ENCODE measurements around the gene PTPN1.

The PTPN1 gene

DNA sequence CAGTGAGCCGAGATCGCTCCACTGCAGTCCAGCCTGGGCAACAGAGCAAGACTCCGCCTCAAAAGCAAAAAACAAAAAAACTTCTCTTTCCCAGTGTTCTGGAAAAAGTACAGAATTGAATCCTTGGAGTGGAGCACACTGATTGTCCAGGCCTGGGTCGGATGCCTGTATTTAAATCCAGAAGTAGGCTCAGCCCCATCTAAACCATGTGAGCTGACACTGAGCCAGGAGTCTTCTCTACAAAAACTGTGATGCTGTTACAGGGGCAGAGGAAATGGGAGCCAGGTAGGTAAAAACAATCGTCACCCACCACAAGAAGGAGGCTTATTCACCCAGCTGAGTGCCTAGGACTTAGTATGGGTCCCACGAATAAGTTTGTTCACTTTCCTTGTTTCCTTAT lies 43.0 kb upstream of the PTPN1 start:
- Histone ChIP-seq H3K9me3 (ENCODE audit: control insufficient read depth, insufficient read depth, low read depth, low read length) (no peaks in the 10 kb centered on the region), H3K36me3 (ENCODE audit: control insufficient read depth in 2 of 2, insufficient read depth in 1 of 2, low read length in 2 of 2) (no peaks in the 10 kb centered on the region), H3K4me3 (ENCODE audit: low read depth, low read length) (no peak overlapping the region), H3K27ac (ENCODE audit: extremely low read depth, low read depth, low read length) (no peak overlapping the region), H3K4me1 (ENCODE audit: control insufficient read depth, insufficient read depth, low read length) (no peaks in the 10 kb centered on the region; the same call in 1 of the 2 replicates)
- CTCF ChIA-PET = interaction anchor here (0.6 to 2.1 kb wide), 3 partner anchors 112 to 493 kb away, joined by 3 to 5 read pairs (median 4); no protein-coding TSS in a partner anchor
- POLR2A ChIA-PET = no interaction called here
- TF ChIP-seq, protein P1, sequence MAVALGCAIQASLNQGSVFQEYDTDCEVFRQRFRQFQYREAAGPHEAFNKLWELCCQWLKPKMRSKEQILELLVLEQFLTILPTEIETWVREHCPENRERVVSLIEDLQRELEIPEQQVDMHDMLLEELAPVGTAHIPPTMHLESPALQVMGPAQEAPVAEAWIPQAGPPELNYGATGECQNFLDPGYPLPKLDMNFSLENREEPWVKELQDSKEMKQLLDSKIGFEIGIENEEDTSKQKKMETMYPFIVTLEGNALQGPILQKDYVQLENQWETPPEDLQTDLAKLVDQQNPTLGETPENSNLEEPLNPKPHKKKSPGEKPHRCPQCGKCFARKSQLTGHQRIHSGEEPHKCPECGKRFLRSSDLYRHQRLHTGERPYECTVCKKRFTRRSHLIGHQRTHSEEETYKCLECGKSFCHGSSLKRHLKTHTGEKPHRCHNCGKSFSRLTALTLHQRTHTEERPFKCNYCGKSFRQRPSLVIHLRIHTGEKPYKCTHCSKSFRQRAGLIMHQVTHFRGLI (tag by site-specific recombination; IDR thresholded peaks at IDR 0.05) = no peak
- TF ChIP-seq ZNF707 (tag by site-specific recombination; IDR thresholded peaks at IDR 0.05) (no peak), ZNF585B (tag by site-specific recombination; IDR thresholded peaks at IDR 0.05) (no peak), ZNF391 (tag by site-specific recombination; IDR thresholded peaks at IDR 0.05; ENCODE audit: borderline replicate concordance, low read depth) (no peak), ZNF48 (tag by site-specific recombination; IDR thresholded peaks at IDR 0.05) (no peak), ZNF768 (tag by site-specific recombination; IDR thresholded peaks at IDR 0.05) (no peak), ZNF830 (tag by site-specific recombination; IDR thresholded peaks at IDR 0.05; ENCODE audit: low read depth) (no peak), SP2 (tag by site-specific recombination; IDR thresholded peaks at IDR 0.05) (no peak), ZBTB48 (tag by site-specific recombination; IDR thresholded peaks at IDR 0.05) (no peak), KLF7 (tag by site-specific recombination; IDR thresholded peaks at IDR 0.05; ENCODE audit: borderline replicate concordance) (no peak), ZNF274 (IDR thresholded peaks at IDR 0.05; ENCODE audit: low read length) (no peak), ZNF274 (tag by site-specific recombination; IDR thresholded peaks at IDR 0.05; ENCODE audit: borderline replicate concordance) (no peak)
- TF ChIP-seq, protein P2, sequence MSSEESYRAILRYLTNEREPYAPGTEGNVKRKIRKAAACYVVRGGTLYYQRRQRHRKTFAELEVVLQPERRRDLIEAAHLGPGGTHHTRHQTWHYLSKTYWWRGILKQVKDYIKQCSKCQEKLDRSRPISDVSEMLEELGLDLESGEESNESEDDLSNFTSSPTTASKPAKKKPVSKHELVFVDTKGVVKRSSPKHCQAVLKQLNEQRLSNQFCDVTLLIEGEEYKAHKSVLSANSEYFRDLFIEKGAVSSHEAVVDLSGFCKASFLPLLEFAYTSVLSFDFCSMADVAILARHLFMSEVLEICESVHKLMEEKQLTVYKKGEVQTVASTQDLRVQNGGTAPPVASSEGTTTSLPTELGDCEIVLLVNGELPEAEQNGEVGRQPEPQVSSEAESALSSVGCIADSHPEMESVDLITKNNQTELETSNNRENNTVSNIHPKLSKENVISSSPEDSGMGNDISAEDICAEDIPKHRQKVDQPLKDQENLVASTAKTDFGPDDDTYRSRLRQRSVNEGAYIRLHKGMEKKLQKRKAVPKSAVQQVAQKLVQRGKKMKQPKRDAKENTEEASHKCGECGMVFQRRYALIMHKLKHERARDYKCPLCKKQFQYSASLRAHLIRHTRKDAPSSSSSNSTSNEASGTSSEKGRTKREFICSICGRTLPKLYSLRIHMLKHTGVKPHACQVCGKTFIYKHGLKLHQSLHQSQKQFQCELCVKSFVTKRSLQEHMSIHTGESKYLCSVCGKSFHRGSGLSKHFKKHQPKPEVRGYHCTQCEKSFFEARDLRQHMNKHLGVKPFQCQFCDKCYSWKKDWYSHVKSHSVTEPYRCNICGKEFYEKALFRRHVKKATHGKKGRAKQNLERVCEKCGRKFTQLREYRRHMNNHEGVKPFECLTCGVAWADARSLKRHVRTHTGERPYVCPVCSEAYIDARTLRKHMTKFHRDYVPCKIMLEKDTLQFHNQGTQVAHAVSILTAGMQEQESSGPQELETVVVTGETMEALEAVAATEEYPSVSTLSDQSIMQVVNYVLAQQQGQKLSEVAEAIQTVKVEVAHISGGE (tag by site-specific recombination; conservative IDR thresholded peaks at IDR 0.05; ENCODE audit: low read depth) = no peak
- TF ChIP-seq, protein P3, sequence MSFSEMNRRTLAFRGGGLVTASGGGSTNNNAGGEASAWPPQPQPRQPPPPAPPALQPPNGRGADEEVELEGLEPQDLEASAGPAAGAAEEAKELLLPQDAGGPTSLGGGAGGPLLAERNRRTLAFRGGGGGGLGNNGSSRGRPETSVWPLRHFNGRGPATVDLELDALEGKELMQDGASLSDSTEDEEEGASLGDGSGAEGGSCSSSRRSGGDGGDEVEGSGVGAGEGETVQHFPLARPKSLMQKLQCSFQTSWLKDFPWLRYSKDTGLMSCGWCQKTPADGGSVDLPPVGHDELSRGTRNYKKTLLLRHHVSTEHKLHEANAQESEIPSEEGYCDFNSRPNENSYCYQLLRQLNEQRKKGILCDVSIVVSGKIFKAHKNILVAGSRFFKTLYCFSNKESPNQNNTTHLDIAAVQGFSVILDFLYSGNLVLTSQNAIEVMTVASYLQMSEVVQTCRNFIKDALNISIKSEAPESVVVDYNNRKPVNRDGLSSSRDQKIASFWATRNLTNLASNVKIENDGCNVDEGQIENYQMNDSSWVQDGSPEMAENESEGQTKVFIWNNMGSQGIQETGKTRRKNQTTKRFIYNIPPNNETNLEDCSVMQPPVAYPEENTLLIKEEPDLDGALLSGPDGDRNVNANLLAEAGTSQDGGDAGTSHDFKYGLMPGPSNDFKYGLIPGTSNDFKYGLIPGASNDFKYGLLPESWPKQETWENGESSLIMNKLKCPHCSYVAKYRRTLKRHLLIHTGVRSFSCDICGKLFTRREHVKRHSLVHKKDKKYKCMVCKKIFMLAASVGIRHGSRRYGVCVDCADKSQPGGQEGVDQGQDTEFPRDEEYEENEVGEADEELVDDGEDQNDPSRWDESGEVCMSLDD (tag by site-specific recombination; IDR thresholded peaks at IDR 0.05) = no peak
- TF ChIP-seq, protein P4, sequence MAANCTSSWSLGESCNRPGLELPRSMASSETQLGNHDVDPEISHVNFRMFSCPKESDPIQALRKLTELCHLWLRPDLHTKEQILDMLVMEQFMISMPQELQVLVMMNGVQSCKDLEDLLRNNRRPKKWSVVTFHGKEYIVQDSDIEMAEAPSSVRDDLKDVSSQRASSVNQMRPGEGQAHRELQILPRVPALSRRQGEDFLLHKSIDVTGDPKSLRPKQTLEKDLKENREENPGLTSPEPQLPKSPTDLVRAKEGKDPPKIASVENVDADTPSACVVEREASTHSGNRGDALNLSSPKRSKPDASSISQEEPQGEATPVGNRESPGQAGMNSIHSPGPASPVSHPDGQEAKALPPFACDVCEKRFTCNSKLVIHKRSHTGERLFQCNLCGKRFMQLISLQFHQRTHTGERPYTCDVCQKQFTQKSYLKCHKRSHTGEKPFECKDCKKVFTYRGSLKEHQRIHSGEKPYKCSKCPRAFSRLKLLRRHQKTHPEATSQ (tag by site-specific recombination; IDR thresholded peaks at IDR 0.05) = no peak
- TF ChIP-seq, protein P5, sequence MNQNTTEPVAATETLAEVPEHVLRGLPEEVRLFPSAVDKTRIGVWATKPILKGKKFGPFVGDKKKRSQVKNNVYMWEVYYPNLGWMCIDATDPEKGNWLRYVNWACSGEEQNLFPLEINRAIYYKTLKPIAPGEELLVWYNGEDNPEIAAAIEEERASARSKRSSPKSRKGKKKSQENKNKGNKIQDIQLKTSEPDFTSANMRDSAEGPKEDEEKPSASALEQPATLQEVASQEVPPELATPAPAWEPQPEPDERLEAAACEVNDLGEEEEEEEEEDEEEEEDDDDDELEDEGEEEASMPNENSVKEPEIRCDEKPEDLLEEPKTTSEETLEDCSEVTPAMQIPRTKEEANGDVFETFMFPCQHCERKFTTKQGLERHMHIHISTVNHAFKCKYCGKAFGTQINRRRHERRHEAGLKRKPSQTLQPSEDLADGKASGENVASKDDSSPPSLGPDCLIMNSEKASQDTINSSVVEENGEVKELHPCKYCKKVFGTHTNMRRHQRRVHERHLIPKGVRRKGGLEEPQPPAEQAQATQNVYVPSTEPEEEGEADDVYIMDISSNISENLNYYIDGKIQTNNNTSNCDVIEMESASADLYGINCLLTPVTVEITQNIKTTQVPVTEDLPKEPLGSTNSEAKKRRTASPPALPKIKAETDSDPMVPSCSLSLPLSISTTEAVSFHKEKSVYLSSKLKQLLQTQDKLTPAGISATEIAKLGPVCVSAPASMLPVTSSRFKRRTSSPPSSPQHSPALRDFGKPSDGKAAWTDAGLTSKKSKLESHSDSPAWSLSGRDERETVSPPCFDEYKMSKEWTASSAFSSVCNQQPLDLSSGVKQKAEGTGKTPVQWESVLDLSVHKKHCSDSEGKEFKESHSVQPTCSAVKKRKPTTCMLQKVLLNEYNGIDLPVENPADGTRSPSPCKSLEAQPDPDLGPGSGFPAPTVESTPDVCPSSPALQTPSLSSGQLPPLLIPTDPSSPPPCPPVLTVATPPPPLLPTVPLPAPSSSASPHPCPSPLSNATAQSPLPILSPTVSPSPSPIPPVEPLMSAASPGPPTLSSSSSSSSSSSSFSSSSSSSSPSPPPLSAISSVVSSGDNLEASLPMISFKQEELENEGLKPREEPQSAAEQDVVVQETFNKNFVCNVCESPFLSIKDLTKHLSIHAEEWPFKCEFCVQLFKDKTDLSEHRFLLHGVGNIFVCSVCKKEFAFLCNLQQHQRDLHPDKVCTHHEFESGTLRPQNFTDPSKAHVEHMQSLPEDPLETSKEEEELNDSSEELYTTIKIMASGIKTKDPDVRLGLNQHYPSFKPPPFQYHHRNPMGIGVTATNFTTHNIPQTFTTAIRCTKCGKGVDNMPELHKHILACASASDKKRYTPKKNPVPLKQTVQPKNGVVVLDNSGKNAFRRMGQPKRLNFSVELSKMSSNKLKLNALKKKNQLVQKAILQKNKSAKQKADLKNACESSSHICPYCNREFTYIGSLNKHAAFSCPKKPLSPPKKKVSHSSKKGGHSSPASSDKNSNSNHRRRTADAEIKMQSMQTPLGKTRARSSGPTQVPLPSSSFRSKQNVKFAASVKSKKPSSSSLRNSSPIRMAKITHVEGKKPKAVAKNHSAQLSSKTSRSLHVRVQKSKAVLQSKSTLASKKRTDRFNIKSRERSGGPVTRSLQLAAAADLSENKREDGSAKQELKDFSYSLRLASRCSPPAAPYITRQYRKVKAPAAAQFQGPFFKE (tag by site-specific recombination; IDR thresholded peaks at IDR 0.05; ENCODE audit: borderline replicate concordance) = no peak
